Activated CD8-positive, alpha-beta memory T cell treated with anti-CD3 and anti-CD28 coated beads, Interleukin-2, amount 50 U/mL, for 24 hours (primary cell): ENCODE measurements around the gene CFH.
"Not testable (repeated sequence)": the region's sequence is repeated elsewhere in the genome, so short reads cannot be mapped to it uniquely, and the experiment has no call there.

ENCODE experiments used
- DNase-seq: peaks from one replicate; pipeline ENCODE4 v3.0.0-alpha.2; 2020; ENCODE audit errors: extremely low read depth

CFH gene

GRCh38 chr1:196651637-196652215 is at the start of gene CFH:
Gene CFH (plus strand): TSS chr1:196652043. CDS start chr1:196652118, 75 bp downstream.
- DNase-seq: no peak

GRCh38 chr1:196603651-196604050 is 48.2 kb upstream of the CFH start:
- no peak for DNase-seq

- no peak for DNase-seq
These were observed 43.9 kb upstream of the CFH start for GRCh38 chr1:196607981-196608380.

- DNase-seq: no peak
These were observed 43.2 kb upstream of the CFH start, which contains the start of gene KCNT2 for GRCh38 chr1:196608390-196609369. Gene KCNT2 (minus strand): TSS chr1:196608440. CDS start chr1:196608309, 131 bp downstream.

DNA sequence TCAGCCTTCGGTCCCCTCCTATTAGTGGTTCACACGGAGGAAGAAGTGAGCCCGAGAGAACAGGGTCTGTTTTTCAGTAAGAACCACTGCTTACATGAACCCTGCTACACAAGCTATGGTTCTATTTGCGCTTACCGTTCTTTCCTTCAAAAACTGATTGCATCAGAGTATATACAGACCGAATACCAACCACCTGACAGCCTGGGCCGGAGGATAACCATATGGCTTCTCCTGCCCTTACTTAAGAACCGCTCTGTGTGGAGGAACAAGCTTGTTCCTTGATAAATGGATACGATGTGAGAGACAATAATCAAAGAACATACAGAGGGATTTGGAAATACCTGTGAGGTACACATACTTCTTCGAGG is 42.5 kb upstream of the CFH start:
- DNase-seq: no peak

GRCh38 chr1:196611873-196612272 is 40.0 kb upstream of the CFH start:
- DNase-seq: no peak

DNA sequence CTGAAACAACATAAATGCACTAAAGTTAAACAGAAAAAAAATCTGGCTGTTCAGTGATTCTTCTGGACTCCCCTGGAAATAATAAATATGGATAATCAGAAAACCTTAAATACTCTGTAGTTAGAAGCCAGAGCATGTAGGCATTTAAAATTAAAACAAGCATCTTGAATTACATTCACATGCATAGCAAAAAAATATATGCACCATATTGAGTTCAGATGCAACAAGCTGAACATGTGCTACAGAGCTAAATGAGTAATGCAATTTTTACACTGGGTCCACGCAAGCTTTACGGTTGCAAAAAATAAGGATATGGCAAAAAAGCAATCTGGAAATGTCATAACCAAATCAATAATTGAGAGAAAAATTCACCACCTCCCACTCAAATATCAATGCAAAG is 32.1 kb upstream of the CFH start:
- DNase-seq: no peak

- DNase-seq: no peak
These were observed 28.8 kb upstream of the CFH start for GRCh38 chr1:196623079-196623478.

DNA sequence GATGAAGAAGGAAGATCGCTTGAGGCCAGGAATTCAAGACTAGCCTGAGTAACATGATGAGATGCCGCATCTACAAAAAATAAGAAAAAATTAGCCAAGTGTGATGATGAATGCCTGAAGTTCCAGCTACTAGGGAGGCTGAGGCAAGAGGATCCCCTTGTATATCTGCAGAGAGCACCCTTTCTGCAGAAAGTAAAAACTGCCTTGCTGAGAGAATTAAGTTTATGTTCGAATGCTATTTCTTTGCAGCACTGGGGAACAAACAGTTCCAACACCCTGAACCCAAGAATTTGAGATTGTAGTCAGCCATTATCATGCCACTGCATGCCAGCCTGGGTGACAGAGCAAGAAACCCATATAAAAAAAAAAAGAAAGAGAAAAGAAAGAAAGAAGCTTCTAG is 23.0 kb upstream of the CFH start:
- no peak for DNase-seq

GRCh38 chr1:196637606-196638005 is 14.2 kb upstream of the CFH start:
- no peak for DNase-seq

GRCh38 chr1:196638466-196638865 is 13.4 kb upstream of the CFH start:
- no peak for DNase-seq

DNA sequence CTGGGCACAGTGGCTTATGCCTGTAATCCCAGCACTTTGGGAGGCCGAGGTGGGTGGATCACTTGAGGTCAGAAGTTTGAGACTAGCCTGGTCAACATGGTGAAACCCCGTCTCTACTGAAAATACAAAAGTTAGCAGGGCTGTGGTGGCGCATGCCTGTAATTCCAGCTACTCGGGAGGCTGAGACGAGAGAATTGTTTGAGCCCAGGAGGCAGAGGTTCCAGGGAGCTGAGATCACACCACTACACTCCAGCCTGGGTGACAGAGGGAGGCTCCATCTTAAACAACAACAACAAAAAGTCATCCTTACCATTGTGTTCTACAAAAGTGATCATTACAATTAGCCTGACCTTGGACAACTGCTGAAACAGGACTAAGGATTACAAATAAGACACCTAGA is 12.6 kb upstream of the CFH start:
- DNase-seq: not testable (repeated sequence)

- no peak for DNase-seq
These were observed 10.9 kb upstream of the CFH start for GRCh38 chr1:196640976-196641375.

DNA sequence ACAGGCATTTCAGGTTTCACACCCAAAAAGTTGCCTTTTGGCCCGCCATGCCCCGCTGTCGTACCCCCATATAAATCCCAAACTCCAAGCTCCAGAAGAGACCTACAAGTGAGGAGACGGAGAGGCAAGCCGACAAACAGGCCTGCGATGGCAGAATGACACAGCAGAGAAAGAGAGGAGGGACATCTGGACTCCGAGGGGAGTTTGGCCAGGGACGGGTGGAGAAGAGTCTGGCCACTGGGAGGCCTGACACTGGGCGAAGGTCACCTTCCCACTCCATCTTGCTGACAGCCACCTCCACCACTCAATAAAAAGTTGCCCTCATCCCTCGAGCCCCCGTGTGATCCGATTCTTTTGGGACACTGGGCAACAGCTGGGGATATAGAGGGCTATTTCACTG is 1.9 kb upstream of the CFH start:
- no peak for DNase-seq

DNA sequence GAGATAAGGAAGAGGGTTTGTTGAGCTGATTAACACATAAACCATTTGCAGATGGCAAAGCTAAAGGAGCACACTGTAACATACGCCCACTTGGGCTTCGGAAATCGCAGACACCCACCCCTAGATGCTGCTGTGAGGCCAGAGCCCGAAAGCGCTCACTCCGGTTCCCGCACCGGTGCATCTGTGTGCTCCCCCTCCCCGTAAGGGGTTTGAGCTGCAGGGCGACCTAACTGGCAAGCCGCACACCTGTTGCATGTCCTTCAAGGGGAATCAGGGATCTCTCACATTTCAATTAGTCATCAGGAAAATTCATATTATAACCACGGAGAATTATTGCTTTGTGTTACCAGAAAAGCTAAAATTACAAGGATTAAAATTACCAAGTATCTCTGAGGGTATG is 1.4 kb upstream of the CFH start:
- DNase-seq: no peak

GRCh38 chr1:196651079-196651478 is 764 bp upstream of the CFH start:
- DNase-seq: no peak

DNA sequence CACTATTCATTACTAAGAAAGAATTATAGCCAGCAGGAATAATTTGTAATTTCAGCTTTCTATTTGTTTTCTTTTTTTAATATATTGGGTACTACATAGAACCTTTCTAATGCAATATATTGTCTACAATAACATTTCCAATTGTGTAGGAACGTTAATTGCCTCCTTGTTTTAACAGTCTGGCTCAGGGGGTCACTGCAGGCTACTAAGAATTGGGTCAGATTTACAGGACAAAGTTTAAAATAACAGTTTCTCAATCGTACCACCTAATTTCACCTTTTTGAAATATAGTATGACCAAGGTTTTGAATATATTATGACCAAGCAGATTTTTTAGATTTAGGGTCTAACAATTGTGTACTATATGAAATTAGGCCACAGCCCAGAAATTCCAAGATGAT is 2.4 kb downstream of the CFH start:
- no peak for DNase-seq

DNA sequence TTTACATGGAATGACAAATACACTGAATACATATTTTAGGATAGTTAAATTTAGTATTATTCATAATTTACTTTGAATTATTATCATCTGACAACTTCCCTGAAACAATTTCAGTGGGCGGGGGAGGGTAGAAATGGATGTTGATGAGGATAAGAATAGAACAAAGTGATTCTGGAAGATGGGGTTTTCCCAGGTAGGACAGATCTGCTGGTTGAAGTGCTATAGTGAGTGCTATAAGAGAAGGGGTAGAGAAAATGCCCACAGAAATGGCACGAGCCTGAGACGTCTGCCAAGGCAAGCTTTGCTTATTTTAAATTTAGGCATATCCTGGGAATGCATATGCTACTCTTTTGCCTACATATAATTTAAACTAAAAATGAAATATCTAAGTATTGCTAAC is 3.2 kb downstream of the CFH start:
- no peak for DNase-seq

DNA sequence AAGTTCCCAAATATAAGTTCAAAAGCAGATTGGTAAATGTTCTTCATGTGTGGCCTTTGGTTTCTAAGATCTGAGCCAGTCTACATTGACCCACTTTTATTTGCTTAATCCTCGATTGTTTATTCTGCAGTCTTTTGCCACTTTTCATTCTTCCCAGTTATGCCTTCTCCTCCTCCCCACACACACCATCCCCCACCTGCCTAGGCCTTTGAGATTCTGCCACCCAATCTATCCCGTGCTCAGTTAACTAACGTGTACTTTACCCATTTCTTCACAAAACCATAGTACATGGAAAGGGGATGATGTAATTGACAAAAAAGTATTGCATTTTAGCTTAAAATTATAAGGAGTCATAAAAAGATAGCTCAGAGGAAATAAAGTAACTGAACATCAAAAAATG is 3.7 kb downstream of the CFH start:
- no peak for DNase-seq

DNA sequence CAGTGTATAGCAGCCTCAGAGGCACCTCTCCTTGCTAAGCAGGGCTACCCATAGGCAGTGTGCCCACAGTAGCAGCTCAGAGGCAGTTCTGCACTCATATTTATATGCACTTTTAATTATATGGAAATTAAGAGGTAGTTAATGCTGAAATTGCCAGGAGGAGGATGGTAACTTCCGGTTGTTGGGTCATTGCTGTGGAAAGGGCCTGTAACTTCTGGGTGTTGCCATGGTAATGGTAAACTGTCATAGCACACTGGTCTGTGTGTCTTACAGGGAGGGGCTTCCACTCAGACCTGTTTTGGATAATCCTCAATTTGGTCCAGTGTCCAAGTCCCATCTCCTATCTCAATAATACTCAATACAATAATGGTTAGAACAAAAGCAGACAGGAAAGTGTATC is 7.6 kb downstream of the CFH start:
- DNase-seq: no peak

- no peak for DNase-seq
These were observed 8.4 kb downstream of the CFH start for GRCh38 chr1:196660272-196660671.

GRCh38 chr1:196660852-196661251 is 9.0 kb downstream of the CFH start:
- DNase-seq: no peak

DNA sequence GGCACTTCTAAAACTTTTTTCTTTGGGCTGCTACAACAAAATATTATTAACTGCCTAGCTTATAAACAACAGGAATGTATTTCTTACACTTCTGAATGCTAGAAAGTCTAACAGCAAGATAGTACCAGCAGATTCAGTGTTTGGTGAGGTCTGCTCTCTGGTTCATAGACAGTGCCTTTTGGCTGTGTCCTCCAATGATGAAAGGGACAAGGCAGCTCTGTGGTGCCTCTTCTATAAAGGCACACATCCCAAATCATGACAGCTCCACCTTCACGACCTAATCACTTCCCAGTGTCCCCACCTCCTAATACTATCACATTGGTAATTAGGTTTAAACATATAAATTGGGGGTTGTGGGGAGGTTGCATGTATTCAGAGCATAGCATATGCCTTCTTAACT is 9.5 kb downstream of the CFH start:
- no peak for DNase-seq
